WI38 (cell line): ENCODE results near the gene RAF1.
"Not testable (repeated sequence)": the region's sequence is repeated elsewhere in the genome, so short reads cannot be mapped to it uniquely, and the experiment has no call there.

ENCODE experiments used
- H3K4me3 ChIP-seq: 2 replicates; pipeline ENCODE4 v1.5.1; 2011; ENCODE audit warnings: low read depth, mild to moderate bottlenecking, control low read depth, low read length
- TF ChIP-seq, protein P1 (sequence below): IDR thresholded peaks from 2 replicates; pipeline ENCODE4 v1.5.1; 2012; ENCODE audit warnings: low read depth, mild to moderate bottlenecking, control low read depth, low read length

RAF1 gene

GRCh38 chr3:12644331-12644937, 19.5 kb downstream of the RAF1 start:
- TF ChIP-seq, protein P1, sequence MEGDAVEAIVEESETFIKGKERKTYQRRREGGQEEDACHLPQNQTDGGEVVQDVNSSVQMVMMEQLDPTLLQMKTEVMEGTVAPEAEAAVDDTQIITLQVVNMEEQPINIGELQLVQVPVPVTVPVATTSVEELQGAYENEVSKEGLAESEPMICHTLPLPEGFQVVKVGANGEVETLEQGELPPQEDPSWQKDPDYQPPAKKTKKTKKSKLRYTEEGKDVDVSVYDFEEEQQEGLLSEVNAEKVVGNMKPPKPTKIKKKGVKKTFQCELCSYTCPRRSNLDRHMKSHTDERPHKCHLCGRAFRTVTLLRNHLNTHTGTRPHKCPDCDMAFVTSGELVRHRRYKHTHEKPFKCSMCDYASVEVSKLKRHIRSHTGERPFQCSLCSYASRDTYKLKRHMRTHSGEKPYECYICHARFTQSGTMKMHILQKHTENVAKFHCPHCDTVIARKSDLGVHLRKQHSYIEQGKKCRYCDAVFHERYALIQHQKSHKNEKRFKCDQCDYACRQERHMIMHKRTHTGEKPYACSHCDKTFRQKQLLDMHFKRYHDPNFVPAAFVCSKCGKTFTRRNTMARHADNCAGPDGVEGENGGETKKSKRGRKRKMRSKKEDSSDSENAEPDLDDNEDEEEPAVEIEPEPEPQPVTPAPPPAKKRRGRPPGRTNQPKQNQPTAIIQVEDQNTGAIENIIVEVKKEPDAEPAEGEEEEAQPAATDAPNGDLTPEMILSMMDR: no peak

GRCh38 chr3:12643724-12644123, 20.2 kb downstream of the RAF1 start:
- TF ChIP-seq, protein P1: no peak
- H3K4me3 ChIP-seq: no peak overlapping the region

More at GRCh38 chr3:12644331-12644937, 19.5 kb downstream of the RAF1 start:
- no peak overlapping the region for H3K4me3 ChIP-seq

- no peak overlapping the region for H3K4me3 ChIP-seq
- TF ChIP-seq, protein P1: no peak
These were observed 20.9 kb downstream of the RAF1 start for GRCh38 chr3:12643010-12643380.

DNA sequence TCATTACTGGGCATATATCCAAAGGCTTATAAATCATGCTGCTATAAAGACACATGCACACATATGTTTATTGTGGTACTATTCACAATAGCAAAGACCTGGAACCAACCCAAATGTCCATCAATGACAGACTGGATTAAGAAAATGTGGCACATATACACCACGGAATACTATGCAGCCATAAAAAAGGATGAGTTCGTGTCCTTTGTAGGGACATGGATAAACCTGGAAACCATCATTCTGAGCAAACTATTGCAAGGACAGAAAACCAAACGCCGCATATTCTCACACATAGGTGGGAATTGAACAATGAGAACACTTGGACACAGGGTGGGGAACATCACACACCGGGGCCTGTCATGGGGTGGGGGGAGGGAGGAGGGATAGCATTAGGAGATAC, 23.1 kb downstream of the RAF1 start:
- H3K4me3 ChIP-seq: not testable (repeated sequence)

DNA sequence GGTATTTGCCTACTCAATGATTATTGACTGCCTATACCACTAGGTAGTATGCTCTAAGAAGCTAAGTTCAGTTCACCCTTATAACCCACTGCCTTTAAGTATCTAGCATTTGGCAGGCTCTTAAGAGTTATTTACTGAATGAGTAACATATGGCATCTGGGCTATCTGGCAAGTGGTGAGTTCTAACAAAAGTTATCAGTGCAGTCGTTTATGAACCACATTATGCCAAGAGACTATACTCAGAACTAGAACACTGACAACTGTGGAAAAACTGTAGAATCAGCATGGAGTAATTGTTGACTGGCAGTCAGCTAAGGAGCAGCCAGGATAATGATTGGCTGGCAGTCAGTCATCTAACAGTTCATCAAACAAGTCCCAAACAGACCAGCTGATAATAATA, 25.8 kb downstream of the RAF1 start:
- TF ChIP-seq, protein P1: no peak

DNA sequence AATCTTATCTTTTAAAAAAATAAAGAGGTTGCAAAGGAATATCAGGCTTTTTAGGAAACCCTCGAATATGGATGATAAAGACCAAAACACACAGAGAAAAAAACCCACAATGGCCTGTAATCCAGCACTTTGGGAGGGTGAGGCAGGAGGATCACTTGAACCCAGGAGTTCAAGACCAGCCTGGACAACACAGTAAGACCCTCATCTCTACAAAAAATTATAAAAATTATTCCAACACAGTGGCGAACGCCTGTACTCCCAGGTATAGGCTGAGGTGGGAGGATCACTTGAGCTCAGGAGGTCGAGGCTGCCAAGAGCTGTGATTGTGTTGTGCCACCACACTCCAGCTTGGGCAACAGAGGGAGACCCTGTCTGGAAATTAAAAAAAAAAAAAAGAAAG, 30.8 kb downstream of the RAF1 start:
- no peak overlapping the region for H3K4me3 ChIP-seq
- TF ChIP-seq, protein P1: no peak

More for the DNA sequence above, 25.8 kb downstream of the RAF1 start:
- H3K4me3 ChIP-seq: no peak overlapping the region

DNA sequence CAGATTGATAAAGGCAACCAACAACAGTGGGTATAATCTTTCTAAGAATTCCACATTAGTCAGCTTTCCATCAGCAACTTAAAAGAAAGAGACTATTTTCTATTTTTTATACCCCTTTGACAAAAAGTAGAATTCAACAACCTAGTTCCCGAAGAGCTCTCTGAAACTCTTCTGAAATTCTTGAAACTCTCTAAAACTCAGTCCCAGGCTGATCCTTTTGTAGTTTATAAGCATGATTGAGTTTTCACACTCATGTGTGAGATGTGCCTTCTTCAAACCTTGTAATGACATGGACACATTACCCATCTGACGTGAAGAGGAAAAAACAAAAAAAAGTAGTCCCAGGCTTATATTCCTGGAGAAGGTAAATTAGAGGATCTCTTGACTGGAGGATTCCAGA, 31.4 kb downstream of the RAF1 start:
- H3K4me3 ChIP-seq: no peak overlapping the region
- TF ChIP-seq, protein P1: no peak

DNA sequence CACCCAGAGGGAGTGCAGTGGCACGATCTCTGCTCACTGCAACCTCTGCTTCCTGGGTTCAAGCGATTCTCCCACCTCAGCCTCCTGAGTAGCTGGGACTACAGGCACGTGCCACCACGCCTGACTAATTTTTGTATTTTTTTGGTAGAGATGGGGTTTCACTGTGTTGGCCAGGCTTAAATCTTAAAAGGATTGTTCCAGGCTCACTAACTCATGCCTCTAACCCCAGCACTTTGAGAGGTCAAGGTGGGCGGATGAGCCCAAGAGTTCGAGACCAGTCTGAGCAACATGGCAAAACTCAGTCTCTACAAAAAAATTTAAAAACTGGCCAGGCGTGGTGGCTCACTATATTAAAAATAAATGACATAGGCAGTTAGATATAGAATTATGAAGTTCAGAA, 33.1 kb downstream of the RAF1 start:
- not testable (repeated sequence) for H3K4me3 ChIP-seq
